Nephron (organoid): ENCODE data around the gene SAMD4B.

Experiments
- H3K27ac Mint-ChIP-seq, 3 experiments: 2 replicates each; pipeline ENCODE4 v1.8.0; 2020; ENCODE audit warnings: mixed read lengths in 3 of 3, mild to moderate bottlenecking in 2 of 3, moderate library complexity in 1 of 3
- H3K27me3 Mint-ChIP-seq: 2 replicates; pipeline ENCODE4 v1.8.0; 2021; ENCODE audit warnings: low read depth, mild to moderate bottlenecking, moderate library complexity, mixed read lengths
- H3K36me3 Mint-ChIP-seq: 2 replicates; pipeline ENCODE4 v1.8.0; 2020; ENCODE audit warnings: low read depth, mixed read lengths
- H3K4me1 Mint-ChIP-seq: 2 replicates; pipeline ENCODE4 v1.8.0; 2020; ENCODE audit warnings: mixed read lengths
- H3K4me3 Mint-ChIP-seq, 3 experiments: 2 replicates each; pipeline ENCODE4 v1.8.0; 2020; ENCODE audit warnings: mild to moderate bottlenecking in 3 of 3, mixed read lengths in 3 of 3, moderate library complexity in 2 of 3
- H3K9me3 Mint-ChIP-seq: 2 replicates; pipeline ENCODE4 v1.8.0; 2020; ENCODE audit warnings: mixed read lengths
- TF ChIP-seq, protein P1 (sequence below), 3 experiments: fragments of 200-600 bp; sonication (generic); IDR thresholded peaks; one replicate each; pipeline ENCODE4 v1.5.0; 2021; ENCODE audit warnings: antibody characterized with exemption in 3 of 3; ENCODE audit not compliant: unreplicated experiment in 3 of 3

SAMD4B gene

DNA sequence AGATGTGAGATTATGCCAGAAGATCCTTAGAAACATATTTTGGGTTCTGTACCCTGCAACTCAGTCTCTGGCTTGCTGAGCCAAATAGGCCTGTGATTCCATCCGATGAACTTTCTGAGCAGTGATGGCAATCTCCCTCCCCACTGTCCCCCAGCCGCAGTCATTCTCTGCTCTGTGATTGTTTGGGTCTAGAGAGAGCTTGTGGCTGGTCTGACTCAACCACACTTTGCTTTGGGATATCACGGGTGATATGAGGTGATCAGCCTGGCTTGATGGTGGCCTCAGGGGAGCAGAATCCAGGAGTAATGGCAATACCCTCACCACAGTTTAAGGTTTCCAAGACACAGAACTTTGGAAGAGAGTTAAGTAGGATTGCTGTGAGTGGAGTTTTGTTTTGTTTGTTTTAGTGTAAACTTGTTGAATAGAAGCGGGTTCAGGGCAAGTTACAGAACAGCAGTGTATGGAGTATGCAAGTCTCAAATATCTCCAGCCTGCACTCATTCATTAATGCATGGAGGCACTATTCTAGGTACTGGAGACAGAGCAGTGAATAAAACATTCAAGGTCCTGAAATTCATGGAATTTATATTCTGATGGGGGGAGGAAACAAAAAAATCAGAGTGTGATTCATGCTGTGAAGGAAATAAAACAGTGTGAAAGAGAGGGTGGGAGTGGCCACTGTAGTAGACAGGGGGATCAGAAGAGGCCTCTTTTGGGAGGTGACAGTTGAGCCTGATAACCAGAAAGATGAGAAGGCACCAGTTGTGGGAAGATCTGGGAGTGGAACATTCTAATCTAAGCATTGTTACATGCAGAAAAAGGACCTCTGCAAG, 5.3 kb downstream of the SAMD4B start:
- no peaks in the 10 kb centered on the region for H3K27me3 Mint-ChIP-seq
- TF ChIP-seq, protein P1, sequence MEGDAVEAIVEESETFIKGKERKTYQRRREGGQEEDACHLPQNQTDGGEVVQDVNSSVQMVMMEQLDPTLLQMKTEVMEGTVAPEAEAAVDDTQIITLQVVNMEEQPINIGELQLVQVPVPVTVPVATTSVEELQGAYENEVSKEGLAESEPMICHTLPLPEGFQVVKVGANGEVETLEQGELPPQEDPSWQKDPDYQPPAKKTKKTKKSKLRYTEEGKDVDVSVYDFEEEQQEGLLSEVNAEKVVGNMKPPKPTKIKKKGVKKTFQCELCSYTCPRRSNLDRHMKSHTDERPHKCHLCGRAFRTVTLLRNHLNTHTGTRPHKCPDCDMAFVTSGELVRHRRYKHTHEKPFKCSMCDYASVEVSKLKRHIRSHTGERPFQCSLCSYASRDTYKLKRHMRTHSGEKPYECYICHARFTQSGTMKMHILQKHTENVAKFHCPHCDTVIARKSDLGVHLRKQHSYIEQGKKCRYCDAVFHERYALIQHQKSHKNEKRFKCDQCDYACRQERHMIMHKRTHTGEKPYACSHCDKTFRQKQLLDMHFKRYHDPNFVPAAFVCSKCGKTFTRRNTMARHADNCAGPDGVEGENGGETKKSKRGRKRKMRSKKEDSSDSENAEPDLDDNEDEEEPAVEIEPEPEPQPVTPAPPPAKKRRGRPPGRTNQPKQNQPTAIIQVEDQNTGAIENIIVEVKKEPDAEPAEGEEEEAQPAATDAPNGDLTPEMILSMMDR (IDR thresholded peaks at IDR 0.05; ENCODE audit: unreplicated experiment in 3 of 3), result no peak
- H3K27ac Mint-ChIP-seq, result no peak overlapping the region
- no peak overlapping the region for H3K4me3 Mint-ChIP-seq
- H3K4me1 Mint-ChIP-seq, result peaks cover 70% of the 10 kb centered on the region
- H3K36me3 Mint-ChIP-seq, result peaks cover 48% of the 10 kb centered on the region
- no peaks in the 10 kb centered on the region for H3K9me3 Mint-ChIP-seq

DNA sequence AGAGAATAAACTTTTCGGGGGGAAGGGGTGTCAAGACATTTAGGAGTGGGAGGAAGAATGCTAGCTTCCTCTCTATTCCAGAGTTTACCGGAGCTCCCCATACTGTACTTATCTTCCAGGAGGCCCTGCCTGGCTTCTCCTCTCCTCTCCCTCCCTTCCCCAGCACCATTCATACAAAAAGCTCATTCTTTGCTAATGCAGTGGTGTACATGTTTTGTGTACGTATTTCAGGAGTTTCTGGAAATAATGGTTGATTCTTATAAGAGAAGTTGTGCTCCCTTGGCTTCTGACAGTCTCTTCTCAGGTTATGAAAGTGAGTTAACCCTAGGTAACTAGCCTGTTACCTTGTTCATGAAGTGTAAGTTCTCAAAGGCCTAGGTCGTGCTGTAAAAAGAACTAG, 7.1 kb downstream of the SAMD4B start:
- Mint-ChIP-seq H3K27ac (no peak overlapping the region), H3K9me3 (no peaks in the 10 kb centered on the region), H3K36me3 (peaks cover 52% of the 10 kb centered on the region), H3K27me3 (no peaks in the 10 kb centered on the region), H3K4me3 (no peak overlapping the region), H3K4me1 (peaks cover 57% of the 10 kb centered on the region)
- TF ChIP-seq, protein P1 (IDR thresholded peaks at IDR 0.05; ENCODE audit: unreplicated experiment in 3 of 3), result no peak

DNA sequence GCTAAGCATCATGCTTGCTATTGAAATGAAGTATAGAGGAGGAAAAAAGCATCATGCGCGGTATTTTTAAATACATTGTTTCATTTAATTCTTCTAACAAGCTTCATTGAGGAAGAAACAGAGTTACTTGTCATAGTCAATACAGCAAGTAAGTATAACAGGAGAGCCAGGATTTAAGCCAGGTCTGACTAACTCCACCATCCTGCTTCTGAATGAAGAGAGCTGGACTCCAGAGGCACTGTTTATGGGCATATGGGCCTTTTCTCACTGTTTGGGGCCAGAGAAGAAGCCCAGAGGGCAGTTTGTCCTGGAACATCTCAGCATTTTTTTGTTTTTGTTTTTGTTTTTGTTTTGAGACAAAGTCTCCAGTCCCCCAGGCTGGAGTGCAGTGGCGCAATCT, 7.9 kb downstream of the SAMD4B start:
- no peak overlapping the region for H3K4me3 Mint-ChIP-seq
- H3K36me3 Mint-ChIP-seq, result peaks cover 60% of the 10 kb centered on the region

DNA sequence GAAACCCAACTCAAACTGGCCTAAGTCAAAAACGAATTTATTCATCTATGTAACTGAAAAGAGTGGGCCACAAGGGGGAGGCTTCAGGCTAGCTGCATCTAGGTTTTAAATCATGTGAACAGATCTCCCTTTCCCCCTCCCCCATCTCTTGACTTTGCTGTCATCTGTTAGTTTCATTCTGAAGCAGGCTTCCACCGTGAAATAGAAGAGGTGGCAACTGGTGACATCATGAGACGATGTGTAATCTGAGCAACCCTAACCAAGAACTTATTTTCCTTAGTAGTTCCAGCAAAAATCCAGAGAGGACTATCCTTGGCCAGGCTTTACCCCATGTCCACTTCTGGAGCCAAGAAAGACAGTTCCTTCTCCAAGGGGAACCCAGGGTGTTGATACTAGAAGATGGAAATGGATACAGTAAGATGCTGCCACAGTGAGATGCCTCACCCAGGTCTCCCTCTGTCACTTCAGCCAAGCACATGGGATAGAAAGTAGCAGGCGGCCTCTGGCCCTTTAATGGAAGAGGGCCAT, 9.4 kb downstream of the SAMD4B start:
- H3K4me1 Mint-ChIP-seq, result peaks cover 34% of the 10 kb centered on the region
- no peak overlapping the region for H3K4me3 Mint-ChIP-seq
- peaks cover 63% of the 10 kb centered on the region for H3K36me3 Mint-ChIP-seq
- no peaks in the 10 kb centered on the region for H3K27me3 Mint-ChIP-seq
- TF ChIP-seq, protein P1 (IDR thresholded peaks at IDR 0.05; ENCODE audit: unreplicated experiment in 3 of 3), result no peak
- H3K27ac Mint-ChIP-seq, result no peak overlapping the region
- no peaks in the 10 kb centered on the region for H3K9me3 Mint-ChIP-seq

More for the DNA sequence above, 7.9 kb downstream of the SAMD4B start:
- TF ChIP-seq, protein P1 (IDR thresholded peaks at IDR 0.05; ENCODE audit: unreplicated experiment in 3 of 3), result no peak
- Mint-ChIP-seq H3K9me3 (no peaks in the 10 kb centered on the region), H3K27me3 (no peaks in the 10 kb centered on the region), H3K27ac (no peak overlapping the region), H3K4me1 (peaks cover 48% of the 10 kb centered on the region)

DNA sequence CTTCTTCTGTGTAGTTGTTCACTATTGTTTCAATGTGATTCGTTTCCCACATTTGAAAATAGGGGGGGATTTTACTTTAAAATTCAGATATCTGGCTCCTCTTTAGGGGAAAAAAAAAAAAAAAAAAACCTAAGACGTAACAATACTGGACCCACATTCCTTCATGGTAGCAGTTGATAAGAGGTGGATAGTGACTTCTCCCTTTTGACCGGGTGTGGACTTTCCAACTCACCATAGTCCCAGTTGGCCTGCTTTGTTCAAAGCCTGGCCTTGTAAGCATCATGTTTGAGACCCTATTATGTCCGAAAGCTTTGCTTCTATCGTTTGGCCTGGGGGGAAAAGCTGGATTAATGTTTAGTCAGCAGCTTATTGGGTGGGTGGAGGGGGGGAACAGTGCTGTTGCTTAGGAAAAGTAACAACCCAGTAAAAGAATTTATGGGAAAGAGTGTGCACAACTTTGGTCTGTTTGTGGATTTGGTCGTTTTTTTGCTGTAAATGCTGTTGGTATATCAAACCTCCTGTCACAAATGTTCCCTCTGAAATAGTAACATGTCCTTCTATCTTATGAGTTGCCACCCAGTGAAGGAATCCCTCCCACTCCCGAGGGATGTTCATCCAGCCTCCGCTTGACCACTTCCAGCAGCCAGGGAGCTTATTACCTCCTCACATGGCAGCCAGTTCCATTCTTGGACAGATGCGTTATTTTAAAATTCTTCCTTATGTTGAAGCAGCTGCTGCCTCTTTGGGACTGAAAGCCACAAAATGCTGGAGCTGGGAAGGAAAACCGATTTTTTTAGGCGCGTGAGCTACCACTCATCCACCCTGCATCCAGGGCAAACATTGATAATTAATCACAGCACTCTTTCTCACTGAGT, 10.4 kb downstream of the SAMD4B start:
- Mint-ChIP-seq H3K27me3 (no peaks in the 10 kb centered on the region), H3K4me1 (peaks cover 26% of the 10 kb centered on the region), H3K4me3 (no peak overlapping the region), H3K9me3 (no peaks in the 10 kb centered on the region), H3K36me3 (peaks cover 68% of the 10 kb centered on the region), H3K27ac (peak overlapping the region in 1 of 3 experiments; percentile 67)
- TF ChIP-seq, protein P1 (IDR thresholded peaks at IDR 0.05; ENCODE audit: unreplicated experiment in 3 of 3), result no peak
